Mesendoderm (in vitro differentiated cells): ENCODE data around the gene PARD3.

Experiments
- DNase-seq: peaks from one replicate; pipeline ENCODE4 v3.0.0; 2013
- H2AK5ac ChIP-seq: 2 replicates; pipeline ENCODE4 v1.6.1; 2013; ENCODE audit warnings: low read length, inconsistent platforms
- H2BK120ac ChIP-seq: 2 replicates; pipeline ENCODE4 v1.6.1; 2013; ENCODE audit warnings: low read depth, mild to moderate bottlenecking, low read length, moderate library complexity, mixed read lengths
- H2BK15ac ChIP-seq: replicated peaks from 2 replicates; pipeline ENCODE4 v1.6.1; 2013; ENCODE audit warnings: low read depth, mild to moderate bottlenecking, moderate library complexity
- H2BK5ac ChIP-seq: 2 replicates; pipeline ENCODE4 v1.6.1; 2013; ENCODE audit warnings: low read length, inconsistent platforms
- H3K18ac ChIP-seq: 2 replicates; pipeline ENCODE4 v1.6.1; 2013; ENCODE audit warnings: mild to moderate bottlenecking, low read length, mixed read lengths
- H3K23ac ChIP-seq: one replicate; pipeline ENCODE4 v1.6.1; 2013; ENCODE audit warnings: low read length
- H3K27ac ChIP-seq: 2 replicates; pipeline ENCODE4 v1.5.1; 2013; ENCODE audit warnings: low read depth, mild to moderate bottlenecking, inconsistent platforms, low read length, moderate library complexity
- H3K27me3 ChIP-seq: 2 replicates; pipeline ENCODE4 v1.6.1; 2013; ENCODE audit warnings: low read length, control low read depth, mild to moderate bottlenecking, inconsistent platforms; ENCODE audit not compliant: insufficient read depth, poor library complexity
- H3K36me3 ChIP-seq: 2 replicates; pipeline ENCODE4 v1.6.1; 2013; ENCODE audit warnings: low read length, inconsistent platforms; ENCODE audit not compliant: control insufficient read depth, insufficient read depth
- H3K4ac ChIP-seq: one replicate; pipeline ENCODE4 v1.6.1; 2013; ENCODE audit warnings: low read depth, mild to moderate bottlenecking, low read length, moderate library complexity
- H3K4me1 ChIP-seq: 2 replicates; pipeline ENCODE4 v1.6.1; 2013; ENCODE audit warnings: low read depth, low read length, inconsistent platforms; ENCODE audit not compliant: control insufficient read depth
- H3K4me2 ChIP-seq: 2 replicates; pipeline ENCODE4 v1.6.1; 2013; ENCODE audit warnings: low read length
- H3K4me3 ChIP-seq: 2 replicates; pipeline ENCODE4 v1.5.1; 2013; ENCODE audit warnings: mild to moderate bottlenecking, low read length
- H3K56ac ChIP-seq: one replicate; pipeline ENCODE4 v1.6.1; 2013; ENCODE audit warnings: low read length
- H3K79me1 ChIP-seq: 2 replicates; pipeline ENCODE4 v1.6.1; 2013; ENCODE audit warnings: low read length, inconsistent platforms
- H3K79me2 ChIP-seq: 2 replicates; pipeline ENCODE4 v1.6.1; 2013; ENCODE audit warnings: mild to moderate bottlenecking, low read length; ENCODE audit not compliant: control insufficient read depth, insufficient read depth
- H3K9ac ChIP-seq: 2 replicates; pipeline ENCODE4 v1.6.1; 2013; ENCODE audit warnings: low read length, inconsistent platforms
- H4K5ac ChIP-seq: one replicate; pipeline ENCODE4 v1.6.1; 2013; ENCODE audit warnings: low read length
- H4K8ac ChIP-seq: one replicate; pipeline ENCODE4 v1.6.1; 2013; ENCODE audit warnings: low read depth, mild to moderate bottlenecking, control low read depth, low read length, moderate library complexity
- WGBS: extraction: QIAGEN DNeasy Blood & Tissue Kit; methylation state at CpG from one replicate; pipeline ENCODE4 v1.1.7; 2013; ENCODE audit warnings: low lambda C conversion rate, missing lambda C conversion rate; ENCODE audit not compliant: insufficient coverage; ENCODE audit errors: extremely low coverage; 5-methylcytosine and 5-hydroxymethylcytosine counted together

PARD3 gene

GRCh38 chr10:34172936-34173533, 642.1 kb downstream of the PARD3 start:
- no peak overlapping the region for H2BK120ac ChIP-seq
- no peaks in the 10 kb centered on the region for H3K79me2 ChIP-seq
- H3K36me3 ChIP-seq, result no peaks in the 10 kb centered on the region
- no peak overlapping the region for H3K23ac ChIP-seq
- H4K5ac ChIP-seq, result no peak overlapping the region
- no peak overlapping the region for H3K18ac ChIP-seq
- no peak for DNase-seq
- H3K79me1 ChIP-seq, result no peaks in the 10 kb centered on the region
- no peak overlapping the region for H3K56ac ChIP-seq
- H2AK5ac ChIP-seq, result no peak overlapping the region
- no peak overlapping the region for H3K27ac ChIP-seq
- H3K9ac ChIP-seq, result no peak overlapping the region
- no peak overlapping the region for H3K4me2 ChIP-seq
- no CpG with 5 or more reads among the region's 8 CpGs for WGBS
- H3K4me1 ChIP-seq, result peaks cover 1% of the 10 kb centered on the region
- H3K27me3 ChIP-seq, result no peaks in the 10 kb centered on the region
- no peak overlapping the region for H2BK5ac ChIP-seq
- H4K8ac ChIP-seq, result no peak overlapping the region
- no peak overlapping the region for H3K4ac ChIP-seq
- no peak overlapping the region for H3K4me3 ChIP-seq
- H2BK15ac ChIP-seq, result no peak overlapping the region

DNA sequence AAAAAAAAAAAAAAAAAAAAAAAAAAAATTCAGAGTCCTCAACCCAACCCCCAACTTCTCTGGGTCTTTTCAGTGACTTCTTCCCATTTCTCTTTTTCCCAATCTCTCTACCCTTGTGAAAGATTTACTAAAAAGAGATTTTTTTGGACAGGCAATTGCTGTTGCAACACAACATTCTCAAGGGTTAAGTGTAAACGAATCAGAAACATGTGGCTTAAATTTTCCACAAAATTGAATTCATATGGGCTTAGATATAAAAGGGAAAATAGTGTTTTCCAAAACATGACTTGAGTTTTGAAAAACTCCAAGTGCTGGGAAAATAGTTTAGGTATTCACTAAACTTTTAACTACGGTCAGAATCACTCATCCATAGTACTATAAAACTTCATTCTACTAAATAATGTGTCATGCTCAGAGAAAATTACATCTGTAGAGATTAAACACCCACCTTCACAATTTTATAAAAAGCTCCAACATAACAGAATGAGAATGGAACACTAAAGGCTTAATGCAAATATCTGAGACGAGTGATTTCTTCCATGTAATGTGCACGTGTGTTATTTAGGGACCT, 643.1 kb downstream of the PARD3 start:
- Histone ChIP-seq H3K9ac (no peak overlapping the region), H2BK15ac (no peak overlapping the region), H4K8ac (no peak overlapping the region), H3K79me1 (no peaks in the 10 kb centered on the region), H3K4me1 (no peaks in the 10 kb centered on the region), H2AK5ac (no peak overlapping the region), H3K4ac (no peak overlapping the region), H4K5ac (no peak overlapping the region), H3K27ac (no peak overlapping the region), H3K4me3 (no peak overlapping the region), H3K27me3 (no peaks in the 10 kb centered on the region), H2BK5ac (no peak overlapping the region), H3K23ac (no peak overlapping the region), H3K79me2 (no peaks in the 10 kb centered on the region), H3K56ac (no peak overlapping the region), H2BK120ac (no peak overlapping the region), H3K36me3 (no peaks in the 10 kb centered on the region), H3K4me2 (no peak overlapping the region), H3K18ac (no peak overlapping the region)
- WGBS, result no CpG with 5 or more reads among the region's 4 CpGs
- DNase-seq, result no peak

DNA sequence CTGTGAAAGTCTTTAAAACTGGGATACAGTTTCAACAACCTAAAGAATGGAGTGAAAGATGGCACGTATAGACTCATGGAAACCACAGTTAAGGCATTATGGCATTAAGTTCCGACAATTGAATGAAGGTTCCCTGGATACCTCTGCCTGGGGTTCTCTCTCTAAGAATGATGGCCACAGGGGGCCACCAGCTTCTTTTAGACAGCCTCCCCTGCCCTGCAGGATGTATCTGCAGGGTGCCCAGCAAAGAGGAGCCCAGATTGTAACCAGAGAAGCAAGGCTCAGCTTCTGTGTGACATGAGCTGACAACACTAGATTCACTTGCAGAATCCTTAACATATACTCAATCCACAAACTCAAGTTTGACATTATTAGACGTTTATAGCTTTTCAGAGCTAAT, 645.4 kb downstream of the PARD3 start:
- H4K5ac ChIP-seq, result no peak overlapping the region
- no CpG with 5 or more reads among the region's 3 CpGs for WGBS
- H3K36me3 ChIP-seq, result no peaks in the 10 kb centered on the region

DNA sequence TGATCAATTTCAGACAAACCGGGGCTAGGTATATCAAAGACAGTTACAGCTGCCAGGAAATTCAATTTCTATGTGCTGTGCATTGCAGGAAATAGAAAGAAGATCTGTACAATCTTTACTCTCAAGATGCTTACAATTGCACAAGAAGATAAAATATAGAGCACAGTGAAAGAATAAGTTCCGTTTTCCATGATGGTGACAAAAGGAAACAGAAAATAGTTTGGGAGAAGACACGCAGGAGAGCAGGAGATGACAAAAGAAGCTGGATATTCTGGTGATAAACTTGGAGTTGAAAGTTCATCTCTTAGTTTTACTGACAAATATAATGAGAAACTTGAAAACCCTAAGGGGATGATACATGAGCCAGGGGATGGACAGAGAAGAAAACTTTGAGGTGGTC, 646.0 kb downstream of the PARD3 start:
- no CpG with 5 or more reads among the region's 3 CpGs for WGBS
- H2BK120ac ChIP-seq, result no peak overlapping the region
- H3K4me3 ChIP-seq, result no peak overlapping the region
- no peak overlapping the region for H3K56ac ChIP-seq
- no peak overlapping the region for H3K27ac ChIP-seq
- H3K79me2 ChIP-seq, result no peaks in the 10 kb centered on the region
- no peak overlapping the region for H2BK5ac ChIP-seq
- no peak overlapping the region for H4K8ac ChIP-seq
- no peak overlapping the region for H2BK15ac ChIP-seq
- H3K27me3 ChIP-seq, result no peaks in the 10 kb centered on the region
- H3K18ac ChIP-seq, result no peak overlapping the region
- H3K4ac ChIP-seq, result no peak overlapping the region
- no peak overlapping the region for H2AK5ac ChIP-seq
- no peak overlapping the region for H3K4me2 ChIP-seq
- no peaks in the 10 kb centered on the region for H3K36me3 ChIP-seq
- H3K79me1 ChIP-seq, result no peaks in the 10 kb centered on the region
- no peaks in the 10 kb centered on the region for H3K4me1 ChIP-seq
- H3K23ac ChIP-seq, result no peak overlapping the region
- H4K5ac ChIP-seq, result no peak overlapping the region
- DNase-seq, result no peak
- H3K9ac ChIP-seq, result no peak overlapping the region

More for the DNA sequence above, 645.4 kb downstream of the PARD3 start:
- Histone ChIP-seq H3K27ac (no peak overlapping the region), H2BK120ac (no peak overlapping the region), H2AK5ac (no peak overlapping the region), H2BK15ac (no peak overlapping the region), H4K8ac (no peak overlapping the region), H3K4me2 (no peak overlapping the region), H3K4me3 (no peak overlapping the region), H3K9ac (no peak overlapping the region), H3K18ac (no peak overlapping the region), H3K79me2 (no peaks in the 10 kb centered on the region), H2BK5ac (no peak overlapping the region), H3K23ac (no peak overlapping the region), H3K4ac (no peak overlapping the region), H3K4me1 (no peaks in the 10 kb centered on the region), H3K27me3 (no peaks in the 10 kb centered on the region), H3K79me1 (no peaks in the 10 kb centered on the region), H3K56ac (no peak overlapping the region)
- DNase-seq, result no peak

DNA sequence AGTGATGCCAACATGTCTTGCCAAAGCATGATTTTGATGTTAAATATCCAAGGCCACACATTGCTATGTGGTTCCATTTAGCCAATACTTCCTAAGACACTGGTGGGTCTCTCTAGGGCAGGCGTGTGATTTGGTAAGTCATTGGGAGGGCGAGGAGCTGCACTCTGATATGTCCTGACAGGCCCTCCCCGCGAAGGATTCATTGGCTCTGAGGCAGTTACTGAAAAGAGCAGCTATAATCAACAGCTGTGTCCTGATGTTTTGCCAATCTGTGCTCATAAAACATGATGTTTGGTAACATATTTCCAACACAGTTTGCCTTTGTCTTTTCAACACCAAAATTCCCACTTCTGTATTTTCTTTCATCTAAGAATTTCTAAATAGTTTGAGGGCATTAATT, 646.7 kb downstream of the PARD3 start:
- Histone ChIP-seq H3K36me3 (no peaks in the 10 kb centered on the region), H3K4me1 (peaks cover 2% of the 10 kb centered on the region), H3K27ac (no peak overlapping the region), H3K79me2 (no peaks in the 10 kb centered on the region), H3K9ac (no peak overlapping the region), H2AK5ac (no peak overlapping the region), H2BK120ac (no peak overlapping the region), H3K79me1 (no peaks in the 10 kb centered on the region), H2BK5ac (no peak overlapping the region), H3K4ac (no peak overlapping the region), H4K5ac (no peak overlapping the region), H4K8ac (no peak overlapping the region), H3K18ac (no peak overlapping the region), H3K23ac (no peak overlapping the region), H2BK15ac (no peak overlapping the region), H3K56ac (no peak overlapping the region), H3K4me3 (no peak overlapping the region), H3K4me2 (no peak overlapping the region), H3K27me3 (no peaks in the 10 kb centered on the region)
- WGBS, result no CpG with 5 or more reads among the region's 4 CpGs
- DNase-seq, result no peak

GRCh38 chr10:34166823-34167222, 648.3 kb downstream of the PARD3 start:
- Histone ChIP-seq H3K4me3 (no peak overlapping the region), H3K27me3 (no peaks in the 10 kb centered on the region), H3K27ac (no peak overlapping the region), H3K79me1 (no peaks in the 10 kb centered on the region), H3K36me3 (no peaks in the 10 kb centered on the region), H3K18ac (no peak overlapping the region), H3K56ac (no peak overlapping the region), H2BK5ac (no peak overlapping the region), H2BK15ac (no peak overlapping the region), H2AK5ac (no peak overlapping the region), H3K4me1 (peaks cover 4% of the 10 kb centered on the region), H3K23ac (no peak overlapping the region), H3K4ac (no peak overlapping the region), H3K4me2 (no peak overlapping the region), H4K8ac (no peak overlapping the region), H2BK120ac (no peak overlapping the region), H3K9ac (no peak overlapping the region), H4K5ac (no peak overlapping the region), H3K79me2 (no peaks in the 10 kb centered on the region)
- no peak for DNase-seq
- no CpG with 5 or more reads among the region's 6 CpGs for WGBS
